ENCODE data around the gene ZCCHC14.
"Not testable (repeated sequence)": the region's sequence is repeated elsewhere in the genome, so short reads cannot be mapped to it uniquely, and the experiment has no call there.

DNA sequence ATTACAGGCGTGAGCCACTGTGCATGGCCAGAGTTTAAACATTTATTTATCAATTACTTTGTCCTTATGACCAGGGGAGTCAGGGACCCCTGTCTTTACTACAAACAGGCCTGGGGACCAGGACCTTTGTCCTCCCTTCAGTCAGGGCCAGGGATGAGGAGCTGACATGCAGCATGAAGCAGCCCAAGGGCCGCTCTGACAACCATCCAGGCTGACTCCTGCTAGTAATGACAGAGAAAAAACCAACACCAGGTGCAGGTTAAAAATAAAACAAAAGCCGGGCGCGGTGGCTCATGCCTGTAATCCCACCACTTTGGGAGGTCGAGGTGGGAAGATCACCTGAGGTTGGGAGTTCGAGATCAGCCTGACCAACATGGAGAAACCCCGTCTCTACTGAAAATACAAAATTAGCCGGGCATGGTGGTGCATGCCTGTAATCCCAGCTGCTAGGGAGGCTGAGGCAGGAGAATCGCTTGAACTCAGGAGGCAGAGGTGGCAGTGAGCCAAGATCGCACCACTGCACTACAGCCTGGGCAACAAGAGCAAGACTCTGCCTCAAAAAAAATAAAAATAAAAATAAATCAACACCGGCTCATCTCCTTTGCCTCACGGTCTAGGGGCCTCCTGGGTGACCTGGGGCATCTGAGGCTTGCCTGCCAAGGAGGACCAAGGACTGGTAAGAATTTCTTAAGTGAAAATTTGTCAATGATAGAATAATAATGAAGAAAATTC, 129.8 kb downstream of the ZCCHC14 start:
- not testable (repeated sequence) for TF ChIP-seq CTCF (IDR thresholded peaks at IDR 0.05; ENCODE audit: low read length); EZH2 (optimal IDR thresholded peaks at IDR 0.05; ENCODE audit: low read depth, low read length); EZH2phosphoT487 (IDR thresholded peaks at IDR 0.05; ENCODE audit: low read length)
